Liver (tissue), 3 donors: Measurements from ENCODE around the gene TPRKB.

Experiments used
- HNF4G ChIP-seq: IDR thresholded peaks from 2 replicates; pipeline ENCODE4 v1.6.1; 2016; ENCODE audit warnings: antibody characterized with exemption
- JUND ChIP-seq, 2 donors: IDR thresholded peaks; 2 replicates each; pipeline ENCODE4 v1.6.1; 2016; ENCODE audit warnings: antibody characterized with exemption in 2 of 2
- RAD21 ChIP-seq, 2 donors: IDR thresholded peaks; 2 replicates each; pipeline ENCODE4 v1.6.1; 2016; ENCODE audit warnings: antibody characterized with exemption in 2 of 2, mild to moderate bottlenecking in 2 of 2
- REST ChIP-seq: IDR thresholded peaks from 2 replicates; pipeline ENCODE4 v1.6.1; 2016; ENCODE audit warnings: antibody characterized with exemption, mild to moderate bottlenecking
- TAF1 ChIP-seq: conservative IDR thresholded peaks from 2 replicates; pipeline ENCODE4 v1.6.1; 2016; ENCODE audit warnings: antibody characterized with exemption, mild to moderate bottlenecking
- YY1 ChIP-seq: IDR thresholded peaks from 2 replicates; pipeline ENCODE4 v1.6.1; 2016; ENCODE audit warnings: antibody characterized with exemption, mild to moderate bottlenecking
- TF ChIP-seq, protein P1 (sequence below): fragments of 150-350 bp; IDR thresholded peaks from 2 replicates; pipeline ENCODE4 v1.5.1; 2017; ENCODE audit warnings: improper control_type of control experiment, low read depth, low read length; ENCODE audit not compliant: missing input control
- TF ChIP-seq, protein P2 (sequence below): IDR thresholded peaks from 2 replicates; pipeline ENCODE4 v1.6.1; 2016; ENCODE audit warnings: antibody characterized with exemption
- donor health status: healthy.
- donor health status: healthy.

GRCh38 chr2:73714091-73714490 lies 23.1 kb downstream of the TPRKB start:
- no peak for TF ChIP-seq YY1
- no peak for TF ChIP-seq RAD21 (IDR thresholded peaks at IDR 0.05)
- TF ChIP-seq JUND (IDR thresholded peaks at IDR 0.05) = no peak
- no peak for TF ChIP-seq TAF1
- TF ChIP-seq, protein P1, sequence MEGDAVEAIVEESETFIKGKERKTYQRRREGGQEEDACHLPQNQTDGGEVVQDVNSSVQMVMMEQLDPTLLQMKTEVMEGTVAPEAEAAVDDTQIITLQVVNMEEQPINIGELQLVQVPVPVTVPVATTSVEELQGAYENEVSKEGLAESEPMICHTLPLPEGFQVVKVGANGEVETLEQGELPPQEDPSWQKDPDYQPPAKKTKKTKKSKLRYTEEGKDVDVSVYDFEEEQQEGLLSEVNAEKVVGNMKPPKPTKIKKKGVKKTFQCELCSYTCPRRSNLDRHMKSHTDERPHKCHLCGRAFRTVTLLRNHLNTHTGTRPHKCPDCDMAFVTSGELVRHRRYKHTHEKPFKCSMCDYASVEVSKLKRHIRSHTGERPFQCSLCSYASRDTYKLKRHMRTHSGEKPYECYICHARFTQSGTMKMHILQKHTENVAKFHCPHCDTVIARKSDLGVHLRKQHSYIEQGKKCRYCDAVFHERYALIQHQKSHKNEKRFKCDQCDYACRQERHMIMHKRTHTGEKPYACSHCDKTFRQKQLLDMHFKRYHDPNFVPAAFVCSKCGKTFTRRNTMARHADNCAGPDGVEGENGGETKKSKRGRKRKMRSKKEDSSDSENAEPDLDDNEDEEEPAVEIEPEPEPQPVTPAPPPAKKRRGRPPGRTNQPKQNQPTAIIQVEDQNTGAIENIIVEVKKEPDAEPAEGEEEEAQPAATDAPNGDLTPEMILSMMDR = no peak
- no peak for TF ChIP-seq REST
- TF ChIP-seq, protein P2, sequence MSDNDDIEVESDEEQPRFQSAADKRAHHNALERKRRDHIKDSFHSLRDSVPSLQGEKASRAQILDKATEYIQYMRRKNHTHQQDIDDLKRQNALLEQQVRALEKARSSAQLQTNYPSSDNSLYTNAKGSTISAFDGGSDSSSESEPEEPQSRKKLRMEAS = no peak
- TF ChIP-seq HNF4G = no peak
